K562 treated with DMSO at 1 percent for 12 hours (cell line): Measurements from ENCODE around the gene ANKRD33B. TPM values are rescaled to one million over a fixed set of nuclear protein-coding genes. Genes with fewer than 3 reads are reported as not detected.

ENCODE experiments used
- total RNA-seq: library from RNA; unstranded; fragments of 300-600 nt; gene quantifications from 2 replicates; pipeline ENCODE4 v1.2.3, GENCODE V29; 2022; ENCODE audit not compliant: insufficient read depth

Gene ANKRD33B
- total RNA-seq, result 0.78 and 3.5 TPM in 2 replicates

GRCh38 chr5:10563945-10564837 is at the start of gene ANKRD33B:
TSS of gene ANKRD33B (plus strand) at chr5:10564070. CDS start at chr5:10564468, 398 bp downstream.

Other genes with a start within 250 kb of the ANKRD33B start
- 56.1 and 88.6 TPM in 2 replicates for gene MARCHF6, start 210.4 kb upstream of the ANKRD33B start, total RNA-seq
- 2.1 TPM in 1 of 2 replicates, not detected in the other for gene ROPN1L, start 122.2 kb upstream of the ANKRD33B start, total RNA-seq
- gene DAP, start 197.2 kb downstream of the ANKRD33B start, total RNA-seq, result 110 and 164 TPM in 2 replicates